Right forelimb (tissue), 1 donor: ENCODE measurements around the gene SSH3.
"Not testable (repeated sequence)": the region's sequence is repeated elsewhere in the genome, so short reads cannot be mapped to it uniquely, and the experiment has no call there.

Source experiments
- DNase-seq: peaks from one replicate; pipeline ENCODE4 v3.0.0-alpha.2; 2018

The SSH3 gene

DNA sequence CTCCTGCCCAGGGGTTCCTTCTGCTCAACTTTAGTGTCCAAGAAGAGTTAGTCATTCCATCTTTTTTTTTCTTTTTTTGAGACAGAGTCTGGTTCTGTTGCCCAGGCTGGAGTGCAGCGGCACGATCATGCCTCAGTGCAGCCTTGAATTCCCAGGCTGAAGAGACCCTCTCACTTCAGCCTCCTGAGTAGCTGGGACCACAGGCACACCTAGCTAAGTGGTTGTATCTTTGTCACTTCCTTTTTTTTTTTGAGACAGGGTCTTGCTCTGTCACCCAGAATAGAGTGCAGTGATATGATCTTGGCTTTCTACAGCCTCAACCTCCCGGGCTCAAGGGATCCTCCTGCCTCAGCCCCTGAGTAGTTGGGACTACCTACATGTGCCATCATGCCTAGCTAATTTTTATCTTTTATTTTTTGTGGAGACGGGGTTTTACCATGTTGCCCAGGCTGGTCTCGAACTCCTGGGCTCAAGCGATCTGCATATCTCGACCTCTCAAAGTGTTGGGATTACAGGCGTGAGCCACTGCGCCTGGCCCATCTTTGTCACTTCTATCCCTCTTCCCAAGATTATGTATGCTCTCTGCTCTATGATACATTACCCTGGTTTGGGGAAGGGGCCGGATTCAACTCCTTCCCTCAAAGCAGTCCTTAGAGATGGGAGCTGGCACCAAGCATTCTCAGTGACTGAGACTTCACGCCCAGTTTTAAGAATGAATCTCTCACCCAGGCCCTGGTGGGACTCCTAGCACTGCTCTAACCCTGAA lies 10.0 kb downstream of the SSH3 start:
- DNase-seq = no peak

DNA sequence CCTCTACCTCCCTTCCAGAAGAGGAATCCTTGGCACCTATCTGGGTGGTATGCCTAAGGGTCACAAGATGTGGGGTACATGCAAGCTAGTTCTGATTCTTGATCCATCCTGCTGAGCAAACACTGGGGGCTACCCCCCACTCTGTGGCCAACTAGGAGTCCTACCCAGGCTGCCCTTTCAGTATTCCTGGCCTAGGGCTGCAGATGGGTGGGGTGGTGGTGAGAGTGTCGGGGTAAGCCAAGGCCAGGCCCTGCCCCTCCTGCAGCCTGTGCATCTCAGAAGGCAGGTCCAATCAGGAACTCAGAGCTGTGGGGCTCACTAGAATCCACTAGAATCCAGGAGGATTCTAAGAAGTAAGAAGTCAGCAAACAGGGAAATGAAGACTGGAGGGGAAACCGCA lies 10.9 kb downstream of the SSH3 start:
- DNase-seq = no peak

DNA sequence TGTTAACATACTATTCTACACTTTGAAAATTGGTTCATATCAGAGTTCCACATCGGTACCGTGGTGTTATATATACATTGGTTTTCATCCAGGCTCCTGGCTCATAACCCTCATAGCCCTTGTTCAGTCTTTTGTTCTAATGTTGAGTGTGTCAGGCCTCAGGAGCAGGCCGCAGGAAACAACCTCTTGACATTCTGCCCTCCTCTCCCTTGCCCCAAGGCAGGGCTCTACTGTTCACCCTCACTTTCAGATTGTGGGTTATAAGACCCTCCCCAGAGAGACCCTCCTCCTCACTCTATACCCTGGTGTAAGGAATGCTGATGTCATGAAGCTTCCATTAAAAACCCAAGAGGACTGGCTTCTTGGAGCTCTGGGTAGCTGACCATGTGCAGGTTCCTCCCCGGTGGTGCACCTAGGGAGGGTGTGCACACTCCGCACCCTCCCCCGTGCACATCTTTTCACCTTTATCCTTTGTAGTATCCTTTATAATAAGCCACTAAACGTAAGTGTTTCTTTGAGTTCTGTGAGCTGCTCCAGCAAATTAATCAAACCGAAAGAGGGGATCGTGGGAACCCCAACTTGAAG lies 12.1 kb downstream of the SSH3 start:
- no peak for DNase-seq

DNA sequence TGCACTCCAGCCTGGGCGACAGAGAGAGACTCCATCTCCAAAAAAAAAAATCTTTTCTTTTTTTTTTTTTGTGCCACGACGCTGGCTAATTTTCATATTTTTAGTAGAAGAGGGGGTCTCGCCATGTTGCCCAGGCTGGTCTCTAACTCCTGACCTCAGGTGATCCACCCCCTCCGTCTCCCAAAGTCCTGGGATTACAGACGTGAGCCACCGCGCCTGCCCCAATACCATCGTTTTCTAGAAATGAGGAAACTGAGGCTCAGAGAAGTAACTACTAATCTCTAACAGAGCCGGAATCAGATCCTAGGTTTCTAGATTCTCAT lies 13.5 kb downstream of the SSH3 start:
- no peak for DNase-seq

DNA sequence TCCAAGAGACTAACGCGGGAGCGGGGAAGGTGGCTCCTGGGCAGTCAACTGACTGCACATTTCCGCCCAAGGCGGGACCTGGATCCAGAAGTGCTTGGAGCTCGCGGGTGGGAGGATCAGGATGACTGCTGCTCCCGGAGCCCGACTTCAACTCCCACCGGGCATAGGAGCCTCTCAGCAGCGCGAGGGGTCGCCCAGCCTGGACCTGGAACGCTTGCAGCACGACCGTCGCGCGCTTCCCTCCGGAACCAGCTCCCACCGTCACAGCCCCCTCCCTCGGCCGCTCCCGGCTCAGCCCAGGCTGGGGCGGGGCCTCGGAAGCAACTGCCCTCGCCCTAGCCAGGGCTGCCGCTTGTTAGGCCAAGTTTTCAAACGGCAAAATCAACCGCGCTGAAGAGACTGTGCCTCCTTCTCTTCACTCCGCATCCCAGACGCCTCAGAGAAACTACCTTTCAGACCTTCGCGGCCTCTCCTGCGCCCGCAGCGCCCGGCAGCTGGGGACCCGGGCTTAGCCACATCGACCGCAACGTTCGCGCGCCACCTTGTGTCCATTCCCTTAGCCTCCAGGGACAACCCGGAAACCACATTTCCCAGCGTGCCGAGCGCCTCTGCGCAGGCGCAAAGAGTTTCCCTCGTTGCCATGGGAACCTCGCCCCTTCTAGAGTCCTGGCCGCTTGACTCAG lies 14.0 kb downstream of the SSH3 start:
- DNase-seq = peak; percentile 99

DNA sequence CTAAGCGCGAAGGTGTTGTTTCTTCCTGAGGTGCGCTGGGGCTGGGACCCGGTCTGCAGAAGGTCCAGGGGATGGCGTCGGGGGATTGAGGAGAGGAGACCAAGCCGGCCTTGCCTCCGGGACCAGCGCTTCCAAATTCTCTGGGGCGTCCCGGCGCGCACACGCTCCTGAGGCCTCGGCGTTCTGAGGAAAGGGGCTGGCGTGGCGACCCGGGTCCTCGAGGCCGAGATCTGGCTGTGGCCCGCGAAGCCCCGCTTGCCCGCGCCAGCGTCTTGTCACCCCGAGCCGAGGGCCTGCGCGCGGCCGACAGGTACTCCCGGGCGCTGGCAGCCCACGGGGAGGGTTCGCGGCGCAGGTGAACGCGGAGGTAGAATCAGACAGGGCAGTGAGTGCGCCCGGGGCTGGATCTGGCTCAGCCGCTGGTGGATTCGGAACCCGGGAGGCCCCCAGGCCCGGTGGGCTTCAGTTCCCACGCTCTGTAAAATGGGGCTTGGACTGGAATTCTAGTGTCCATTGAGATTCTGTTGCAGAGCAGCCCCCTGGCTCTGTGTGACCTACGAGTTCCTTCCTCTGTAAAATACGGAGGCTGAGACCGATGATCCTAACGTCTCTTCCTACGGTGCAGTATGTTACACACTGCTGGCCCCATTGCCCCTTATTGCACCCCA lies 14.7 kb downstream of the SSH3 start:
- DNase-seq = no peak

DNA sequence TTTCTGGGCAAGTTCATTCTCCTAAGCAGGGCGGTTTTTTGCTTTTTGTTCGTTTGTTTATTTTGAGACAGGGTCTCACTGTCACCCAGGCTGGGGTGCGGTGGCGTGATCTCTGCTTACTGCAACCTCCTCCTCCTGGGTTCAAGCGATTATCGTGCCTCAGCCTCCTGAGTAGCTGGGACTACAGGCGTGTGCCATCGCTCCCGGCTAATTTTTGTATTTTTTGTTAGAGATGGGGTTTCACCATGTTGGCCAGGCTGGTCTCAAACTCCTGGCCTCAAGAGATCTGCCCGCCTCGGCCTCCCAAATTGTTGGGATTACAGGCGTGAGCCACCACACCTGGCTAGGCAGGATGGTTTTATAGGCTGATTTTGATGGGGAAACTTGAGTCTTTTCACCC lies 15.5 kb downstream of the SSH3 start:
- DNase-seq = not testable (repeated sequence)

DNA sequence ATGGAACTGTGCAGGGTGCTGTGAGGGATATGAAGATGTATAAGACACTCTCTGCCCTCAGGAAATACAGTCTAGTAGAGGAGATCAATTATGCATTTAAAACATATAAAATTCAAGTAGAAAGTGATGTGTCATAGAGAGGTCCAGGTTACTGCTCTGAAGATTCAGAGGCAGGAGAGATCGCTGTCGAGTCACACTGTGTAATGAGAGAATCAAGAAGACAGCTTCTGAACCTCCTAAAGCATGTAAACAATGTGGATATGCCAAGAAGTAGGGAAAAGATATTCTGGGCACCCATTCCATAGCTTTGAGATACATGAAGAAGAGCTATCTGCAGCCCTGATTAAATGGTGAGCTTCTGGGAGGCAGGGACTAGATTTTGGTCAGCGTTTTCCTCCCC lies 16.7 kb downstream of the SSH3 start:
- no peak for DNase-seq

DNA sequence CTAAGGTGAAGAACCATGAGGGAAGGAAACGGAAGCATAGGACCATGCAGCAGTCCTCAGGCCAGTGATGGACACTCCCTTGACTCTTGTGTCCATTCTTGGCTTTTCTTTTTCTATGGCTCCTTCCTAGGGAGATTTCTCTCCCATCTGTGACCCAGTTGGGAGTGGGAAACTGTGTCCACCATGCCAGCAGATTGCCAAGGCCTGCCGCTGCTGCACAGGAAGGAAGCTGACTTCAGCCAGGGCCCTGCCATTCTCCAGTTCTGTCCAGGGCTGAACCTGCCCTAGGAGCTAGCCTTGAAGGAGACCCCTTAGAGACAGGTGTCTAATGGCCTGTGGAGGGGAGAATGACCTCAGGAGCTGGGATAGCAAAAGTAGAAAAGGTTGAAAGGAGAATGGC lies 17.4 kb downstream of the SSH3 start:
- no peak for DNase-seq

DNA sequence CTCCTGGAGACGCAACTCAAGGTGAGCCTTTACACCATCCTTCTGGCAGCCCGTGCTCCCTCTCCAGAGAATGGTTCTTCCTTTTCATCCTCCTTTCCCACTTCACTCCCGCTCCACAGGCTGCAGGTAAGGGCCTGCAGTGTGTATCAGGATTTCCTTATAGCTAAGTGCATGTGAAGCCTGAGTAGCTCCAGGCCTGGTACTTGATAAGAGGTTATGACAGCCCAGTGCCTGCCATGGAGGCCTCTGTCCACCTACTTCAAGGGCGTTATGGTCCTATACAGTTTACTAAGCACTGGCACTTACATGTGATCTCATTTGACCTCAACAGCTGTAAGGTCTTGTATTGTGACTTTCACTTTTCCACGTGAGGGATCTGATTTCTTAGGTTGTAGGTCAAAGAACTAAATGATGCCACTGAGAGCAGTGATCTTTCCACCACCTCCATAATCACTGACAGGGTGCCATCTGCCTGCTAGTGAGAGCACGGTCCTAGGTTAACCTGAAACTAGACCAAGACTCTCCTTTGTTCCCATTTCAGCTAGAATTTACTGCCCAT lies 18.1 kb downstream of the SSH3 start:
- no peak for DNase-seq

DNA sequence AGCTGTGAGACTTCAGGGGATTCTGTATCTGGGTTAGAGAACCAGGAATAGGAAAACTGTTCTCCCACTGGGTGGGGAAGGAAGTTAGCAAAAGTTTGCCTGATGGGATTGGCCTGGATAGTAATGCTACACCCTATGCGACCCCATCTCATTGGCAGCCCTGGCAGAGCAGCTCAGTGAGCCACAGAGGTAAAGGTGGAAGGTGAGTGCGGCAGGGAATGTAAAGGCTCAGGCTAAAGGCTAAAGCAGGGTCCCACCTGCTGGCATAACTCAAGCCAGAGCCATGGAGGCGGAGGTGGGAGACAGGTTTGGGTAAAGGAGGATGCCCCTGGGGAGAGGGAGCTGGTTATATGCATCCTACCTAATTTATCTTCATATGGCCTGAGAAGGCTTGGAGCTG lies 18.7 kb downstream of the SSH3 start:
- no peak for DNase-seq

DNA sequence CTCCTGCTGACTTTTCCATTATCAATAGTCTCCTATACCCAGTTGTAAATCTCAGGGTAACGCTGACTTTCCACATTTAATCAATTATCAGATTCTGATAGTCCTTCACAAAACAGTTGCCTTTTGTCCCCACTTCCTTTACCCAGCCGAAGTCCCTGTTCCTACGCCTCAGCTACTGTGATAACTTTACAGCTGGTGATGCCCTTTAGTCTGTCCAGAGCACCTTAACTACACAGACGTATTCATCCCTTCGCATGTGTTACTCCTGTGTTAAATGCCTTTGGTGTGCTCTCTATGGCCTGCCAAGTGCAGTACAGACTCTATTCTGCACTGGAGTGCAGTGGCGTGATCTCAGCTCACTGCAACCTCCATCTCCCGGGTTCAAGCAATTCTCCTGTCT lies 20.2 kb downstream of the SSH3 start:
- no peak for DNase-seq

DNA sequence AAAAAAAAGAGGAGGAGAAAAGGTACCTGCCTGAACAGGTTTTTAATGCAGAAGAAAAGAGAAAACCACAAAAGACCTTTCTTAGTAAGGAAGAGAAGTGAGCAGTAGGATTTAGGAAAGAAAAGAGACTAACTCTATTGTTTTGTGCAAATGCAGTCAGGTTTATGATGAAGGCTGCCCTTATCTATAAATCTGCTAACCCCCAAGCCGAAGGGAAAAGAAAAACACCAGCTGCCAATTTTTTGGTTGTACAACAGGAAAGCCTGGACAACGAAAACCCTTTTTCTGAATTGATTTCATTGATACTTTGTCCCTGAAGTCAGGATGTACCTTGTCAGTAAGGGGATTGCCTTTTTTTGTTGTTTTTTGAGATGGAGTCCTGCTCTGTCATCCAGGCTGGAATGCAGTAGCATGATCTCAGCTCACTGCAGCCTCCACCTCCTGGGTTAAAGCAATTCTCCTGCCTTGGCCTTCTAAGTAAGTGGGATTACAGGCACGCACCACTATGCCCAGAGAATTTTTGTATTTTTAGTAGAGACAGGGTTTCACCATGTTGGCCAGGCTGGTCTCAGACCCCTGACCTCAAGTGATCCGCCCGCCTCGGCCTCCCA lies 28.9 kb downstream of the SSH3 start:
- no peak for DNase-seq

DNA sequence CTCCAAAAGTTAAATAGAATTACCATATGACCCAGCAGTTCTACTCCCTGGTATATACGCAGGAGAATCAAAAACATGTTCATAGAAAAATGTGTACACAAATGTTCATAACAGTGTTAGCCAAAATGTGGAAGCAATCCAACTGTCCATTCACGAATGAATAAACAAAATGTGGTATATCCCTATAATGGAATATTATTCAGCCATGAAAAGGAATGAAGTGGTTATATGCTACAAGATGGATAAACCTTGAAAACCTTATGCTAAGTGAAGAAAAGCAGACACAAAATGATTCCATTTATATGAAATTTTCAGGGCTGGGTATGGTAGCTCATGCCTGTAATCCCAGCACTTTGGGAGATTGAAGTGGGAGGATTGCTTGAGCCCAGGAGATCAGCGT lies 33.9 kb downstream of the SSH3 start:
- no peak for DNase-seq

DNA sequence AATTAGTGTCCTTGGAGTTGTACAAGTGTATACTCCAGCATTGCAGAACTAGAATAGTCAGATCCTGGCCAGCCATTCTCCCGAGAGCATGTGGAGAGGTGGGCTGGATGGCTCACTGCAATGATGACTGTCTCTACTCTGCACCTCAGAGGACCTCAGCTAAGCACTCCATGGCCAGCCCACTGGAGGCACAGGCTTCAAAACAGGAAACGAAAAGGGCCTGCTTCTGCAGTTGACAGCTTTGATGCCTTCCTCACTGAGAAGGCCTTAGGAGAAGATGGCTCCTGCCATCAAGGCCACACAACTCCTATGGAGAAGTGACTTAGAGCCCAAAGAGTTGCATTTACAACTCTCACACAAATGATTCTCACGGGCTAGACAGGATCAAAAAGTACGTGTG lies 40.9 kb downstream of the SSH3 start:
- no peak for DNase-seq

DNA sequence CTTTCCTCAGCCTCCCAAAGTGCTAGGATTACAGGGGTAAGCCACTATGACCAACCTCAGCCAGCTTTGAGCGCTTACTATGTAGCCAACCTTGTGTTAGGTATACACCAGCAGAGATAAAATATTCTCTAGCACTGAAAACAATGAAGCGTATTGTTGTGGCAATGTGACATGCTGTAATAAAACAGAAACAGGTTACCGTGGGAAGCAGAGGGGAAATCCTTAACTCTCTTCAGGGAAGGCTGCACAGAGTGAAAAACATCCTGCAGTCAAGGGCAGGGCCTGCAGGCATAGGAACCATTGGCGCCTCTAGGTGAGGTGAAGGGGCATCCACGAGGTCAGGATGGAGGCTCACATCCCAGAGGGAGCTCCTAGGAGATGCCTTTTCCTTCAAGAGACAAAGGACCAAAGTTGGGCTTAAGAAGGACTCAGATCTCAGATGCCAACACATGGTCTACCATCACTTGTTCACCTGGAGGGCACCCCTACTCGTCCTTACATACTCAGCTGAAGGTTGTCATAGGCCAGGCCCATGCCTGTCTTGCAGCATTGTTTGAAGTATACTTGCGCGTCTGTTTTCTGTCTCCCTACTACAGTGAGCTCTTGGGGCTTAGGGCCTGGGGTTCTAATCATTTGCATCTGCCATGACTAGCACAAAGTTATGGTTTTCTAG lies 42.1 kb downstream of the SSH3 start:
- DNase-seq = no peak

DNA sequence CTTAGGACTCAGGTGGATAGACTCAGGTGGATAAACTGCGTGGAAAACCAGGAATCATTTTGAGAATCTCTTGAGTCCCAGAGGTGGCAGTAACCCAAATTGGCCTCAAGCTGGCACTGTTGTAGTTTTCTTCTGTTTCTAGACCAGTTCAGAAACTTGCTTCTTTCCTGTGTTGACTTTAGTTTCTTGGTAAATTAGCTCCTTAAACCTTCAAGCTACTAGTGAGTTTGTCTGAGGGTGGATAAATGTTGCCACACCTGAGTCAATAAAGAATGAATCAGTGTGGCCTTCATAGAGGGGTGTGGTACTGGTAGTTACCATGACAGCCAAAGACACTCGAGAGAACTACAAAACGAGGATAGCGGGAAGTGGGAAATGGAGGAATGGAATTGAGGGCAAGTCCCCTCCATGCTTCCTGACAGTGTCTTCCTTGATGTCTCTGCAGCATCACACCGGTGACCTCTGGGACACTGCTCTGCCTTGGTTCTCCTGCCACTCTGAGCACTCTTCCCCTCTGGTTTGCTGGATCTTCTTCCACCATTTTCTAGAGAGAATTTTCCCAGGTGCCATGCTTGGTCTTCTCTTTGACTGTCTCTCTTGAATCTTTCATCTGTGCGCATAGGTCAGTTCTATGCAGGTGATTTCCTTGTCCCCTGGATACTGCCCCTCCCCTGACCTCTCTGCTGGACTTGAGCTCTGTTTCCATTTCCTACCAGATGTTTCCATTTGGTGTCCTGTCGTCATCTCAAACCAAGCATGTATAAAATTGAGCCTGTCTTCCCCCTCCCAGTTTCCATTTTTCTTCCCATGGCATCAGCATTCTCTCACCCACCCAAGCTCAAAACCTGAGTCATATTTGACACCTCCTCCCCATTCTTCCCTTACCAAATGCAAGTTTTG lies 42.8 kb downstream of the SSH3 start:
- DNase-seq = no peak

DNA sequence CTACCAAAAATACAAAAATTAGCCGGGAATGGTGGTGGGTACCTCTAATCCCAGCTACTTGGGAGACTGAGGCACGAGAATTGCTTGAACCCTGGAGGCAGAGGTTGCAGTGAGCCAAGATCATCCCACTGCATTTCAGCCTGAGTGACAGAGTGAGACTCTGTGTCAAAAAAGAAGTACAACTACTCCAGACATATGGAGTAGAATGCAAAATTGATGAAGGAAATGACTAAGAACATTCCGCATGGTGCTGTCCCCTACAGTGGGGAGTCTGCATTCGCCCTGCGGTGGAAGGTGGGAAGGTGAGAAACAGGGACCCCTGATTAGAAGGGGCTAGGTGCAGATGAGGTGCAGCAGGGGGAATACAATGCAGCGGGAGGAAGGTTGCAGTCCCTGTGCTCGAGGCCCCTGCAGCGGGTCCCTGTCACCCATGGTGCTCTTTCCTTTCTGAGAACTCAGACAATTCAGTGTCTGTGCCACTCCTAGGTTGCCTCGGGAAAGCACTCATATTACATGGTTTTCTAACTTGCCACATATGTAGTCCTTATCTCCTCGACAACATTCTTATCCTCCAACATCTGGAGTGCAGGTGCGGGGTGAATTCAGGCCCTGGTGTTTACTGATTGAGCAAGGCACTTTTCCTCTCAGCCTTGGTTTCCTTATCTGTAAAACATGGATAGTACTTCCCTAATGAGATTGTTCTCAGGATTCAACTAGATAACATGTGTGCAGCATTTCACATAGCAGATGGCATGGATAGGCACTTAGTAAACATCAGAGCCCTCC lies 44.8 kb downstream of the SSH3 start:
- DNase-seq = no peak

DNA sequence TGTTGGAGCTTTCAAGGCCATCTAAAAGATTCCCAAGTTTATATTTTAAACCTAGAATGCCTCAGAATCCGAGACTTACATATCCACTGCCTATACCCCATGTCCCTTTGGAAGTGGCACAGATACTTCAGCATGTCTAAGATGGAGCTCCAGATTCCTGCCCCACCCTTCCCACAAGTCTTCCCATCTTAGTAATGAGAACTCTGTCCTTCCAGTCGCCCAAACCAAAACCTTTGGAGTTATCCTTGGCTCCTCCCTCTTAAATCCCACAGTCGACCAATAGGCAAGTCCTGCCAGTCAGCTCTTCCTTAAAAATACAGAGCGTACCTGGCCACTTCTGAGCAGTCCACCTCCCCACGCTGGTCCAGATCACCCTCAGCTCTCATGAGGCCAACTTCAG lies 45.7 kb downstream of the SSH3 start:
- no peak for DNase-seq

DNA sequence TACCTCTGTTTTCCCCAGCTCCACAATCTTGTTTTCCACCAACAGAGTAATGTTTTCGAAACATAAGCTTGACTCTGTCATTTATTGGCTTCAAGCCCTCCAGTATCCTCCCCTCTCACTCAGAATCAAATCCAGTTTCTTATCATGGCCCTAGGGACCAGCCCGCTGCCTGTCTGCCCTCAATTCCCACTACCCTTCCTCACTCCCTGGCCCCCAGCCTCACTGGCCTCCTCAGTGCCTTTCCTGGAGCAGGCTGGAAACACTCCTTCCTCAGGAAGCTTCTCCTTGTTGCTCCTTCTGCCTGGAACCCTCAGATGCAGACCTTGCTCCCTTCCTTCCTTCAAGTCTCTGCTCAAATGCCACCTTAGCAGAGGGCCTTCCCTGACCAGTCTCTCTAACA lies 46.1 kb downstream of the SSH3 start:
- no peak for DNase-seq
